Renal cortex interstitium (tissue), 11 donors: ENCODE results near the gene SLAMF8. TPM values are rescaled to one million over a fixed set of nuclear protein-coding genes. Genes with fewer than 3 reads are reported as not detected.

Experiments used
- DNase-seq, 11 donors: peaks; one replicate each; pipeline ENCODE4 v3.0.0-alpha.2; 2013; ENCODE audit warnings: low read depth in 9 of 11, low spot score in 4 of 11; ENCODE audit errors: extremely low read depth in 1 of 11
- polyA plus RNA-seq, 3 donors: library from polyadenylated mRNA; unstranded; fragments of 120-200 nt; gene quantifications; one replicate each; pipeline ENCODE4 v1.2.1, GENCODE V29; 2013; ENCODE audit not compliant: insufficient read length in 3 of 3

SLAMF8 gene
- polyA plus RNA-seq, 3 donors = 0.65 to 0.96 (median 0.91) TPM

DNA sequence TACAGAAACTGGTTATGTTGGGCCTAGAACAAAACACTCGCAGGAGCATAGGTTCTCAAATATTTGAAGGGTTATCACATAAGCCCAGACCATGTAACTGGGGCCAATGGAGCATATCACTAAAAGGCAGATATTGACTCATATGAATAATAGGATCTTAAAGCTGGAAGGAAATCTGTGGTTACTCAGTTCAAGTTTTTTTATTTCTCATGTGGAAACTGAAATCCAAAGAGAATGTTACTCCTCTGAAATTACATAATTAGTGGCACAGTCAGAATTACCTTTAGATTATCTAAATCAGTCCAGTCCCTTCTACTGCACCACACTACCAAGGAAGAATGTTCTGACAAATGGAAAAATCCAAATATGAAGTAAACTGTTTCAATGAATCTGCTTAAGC lies 12.0 kb downstream of the SLAMF8 start:
- no peak for DNase-seq

DNA sequence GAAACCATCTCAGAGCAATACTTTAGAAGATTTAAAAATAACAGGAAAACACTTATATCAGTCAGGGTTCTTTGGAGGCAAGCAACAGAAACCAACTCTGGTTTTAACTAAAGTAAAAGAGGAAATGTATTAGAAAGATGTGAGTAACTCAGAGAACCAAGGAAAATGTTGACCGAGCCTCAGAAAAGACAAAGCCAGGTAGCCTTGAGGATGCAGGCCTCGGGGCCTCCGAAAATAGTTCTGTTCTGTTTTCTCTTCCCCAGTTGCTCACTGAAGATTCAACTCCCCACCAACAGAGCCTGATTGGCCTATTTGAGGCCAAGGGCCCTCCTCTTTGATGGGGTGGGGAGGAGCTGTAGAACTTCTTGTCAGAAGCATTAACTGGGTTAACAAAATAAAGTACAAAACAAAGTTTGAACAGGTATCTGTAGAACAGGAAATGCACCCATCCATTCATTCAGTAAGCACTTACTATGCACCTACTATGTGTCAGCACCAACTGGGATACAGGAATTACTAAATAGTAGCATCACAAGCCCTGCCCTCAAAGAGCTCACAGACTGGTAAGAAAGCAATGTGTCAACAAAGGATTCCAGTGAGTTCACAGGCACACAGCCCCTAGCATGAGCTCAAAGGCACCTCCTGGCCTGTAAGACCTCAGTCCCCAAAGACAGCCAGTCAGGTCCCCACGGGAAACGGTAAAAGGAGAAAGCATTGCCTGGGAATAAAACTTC lies 12.6 kb downstream of the SLAMF8 start:
- no peak for DNase-seq

DNA sequence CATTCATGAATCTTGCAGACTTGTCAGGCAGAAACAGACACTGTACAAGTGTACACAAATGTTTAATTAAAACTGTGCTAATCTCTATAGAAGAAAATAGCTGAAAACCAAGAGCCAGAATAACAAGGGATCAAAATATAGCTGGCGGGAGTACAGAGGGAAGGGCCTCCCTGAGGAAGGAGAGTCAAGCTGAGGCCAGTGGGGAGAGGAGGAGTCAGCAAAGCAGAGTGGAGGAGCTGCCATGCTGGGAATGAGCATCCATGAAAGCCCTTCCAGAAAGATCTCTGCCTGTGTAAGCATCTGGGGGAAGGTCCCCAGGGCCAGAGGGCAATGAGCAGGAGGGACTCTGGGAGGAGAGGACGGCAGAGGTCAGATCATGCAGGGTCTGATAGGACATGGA lies 15.1 kb downstream of the SLAMF8 start:
- DNase-seq = peak in 1 of 11 donors; percentile 25

DNA sequence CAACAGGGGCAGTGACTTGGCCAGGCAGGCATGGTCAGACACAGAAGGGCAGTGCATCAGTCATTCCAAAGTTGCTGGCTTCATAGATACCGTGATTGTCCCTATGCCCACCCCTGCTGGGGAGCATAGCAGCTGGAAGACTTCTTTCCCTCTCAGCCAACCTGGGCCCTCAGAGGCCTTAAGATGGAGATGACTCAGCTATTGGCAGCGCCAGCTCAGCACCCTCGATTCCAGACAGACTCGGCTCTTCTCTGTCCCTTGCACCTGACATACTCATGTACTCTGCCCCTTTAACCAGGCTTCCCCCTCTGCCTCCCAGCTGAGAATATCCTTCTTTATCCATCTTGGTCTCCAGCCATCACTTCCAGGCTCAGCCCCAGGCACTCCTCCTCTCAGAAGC lies 16.8 kb downstream of the SLAMF8 start:
- DNase-seq = no peak

DNA sequence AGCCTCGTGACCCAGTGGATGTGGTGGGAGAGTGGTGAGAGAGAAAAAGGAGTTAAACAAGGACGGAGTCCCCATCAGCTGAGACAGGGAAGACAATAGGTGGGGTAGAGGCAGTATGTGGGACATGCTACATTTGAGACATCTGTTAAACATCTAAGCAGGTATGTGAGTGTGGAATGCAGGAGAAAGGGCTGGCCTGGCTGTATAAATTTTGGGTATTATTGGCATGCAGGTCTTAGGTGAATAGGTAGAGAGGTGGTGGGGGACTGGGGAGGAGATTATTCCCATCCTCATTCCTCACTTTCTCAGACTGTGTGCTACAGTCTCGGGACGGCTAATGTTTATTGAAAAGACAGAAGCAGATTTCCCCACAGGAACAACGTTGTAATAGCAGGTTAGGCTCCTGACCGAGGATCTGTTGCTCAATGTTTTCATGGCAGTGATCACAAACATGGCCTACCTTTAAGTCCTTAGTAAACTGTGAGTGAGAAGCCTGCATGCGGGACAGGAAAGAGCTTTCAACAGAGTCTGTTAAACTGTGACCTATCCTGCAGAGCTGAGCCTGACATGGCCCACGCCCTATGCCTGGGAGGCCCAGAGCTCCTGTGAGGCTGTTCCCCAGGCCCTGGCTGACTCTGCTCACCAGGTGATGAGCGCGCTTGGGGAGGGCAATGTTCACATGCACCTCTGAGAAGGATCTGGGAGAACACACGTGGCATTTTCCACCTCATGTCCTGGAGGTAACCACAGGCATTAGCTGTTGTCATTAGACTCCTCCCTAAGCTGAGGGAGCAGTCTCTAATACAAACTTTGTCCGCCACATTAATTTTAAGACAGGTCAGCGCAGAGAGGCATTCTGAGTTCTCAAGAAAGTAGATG lies 19.3 kb downstream of the SLAMF8 start:
- DNase-seq = peak in 1 of 11 donors; percentile 22

DNA sequence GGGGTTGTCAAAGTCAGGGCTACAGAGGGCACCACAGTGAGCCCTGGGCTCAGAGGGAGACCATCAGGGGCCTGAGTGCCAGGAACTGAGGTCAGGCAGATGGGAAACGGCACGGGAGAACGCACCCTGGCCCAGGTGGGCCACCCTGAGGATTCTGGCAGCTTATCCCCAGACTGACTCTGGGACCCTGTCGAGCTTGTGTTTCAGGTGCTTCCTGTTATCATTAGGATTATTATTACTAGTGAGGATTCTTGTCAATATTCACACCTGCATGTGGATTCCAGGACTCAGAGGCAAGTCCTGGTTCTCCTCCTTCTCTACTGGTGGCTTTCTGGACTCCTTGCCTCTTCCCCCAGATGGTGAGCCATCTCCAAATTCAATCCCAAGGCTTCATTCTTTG lies 20.6 kb downstream of the SLAMF8 start:
- DNase-seq = no peak

DNA sequence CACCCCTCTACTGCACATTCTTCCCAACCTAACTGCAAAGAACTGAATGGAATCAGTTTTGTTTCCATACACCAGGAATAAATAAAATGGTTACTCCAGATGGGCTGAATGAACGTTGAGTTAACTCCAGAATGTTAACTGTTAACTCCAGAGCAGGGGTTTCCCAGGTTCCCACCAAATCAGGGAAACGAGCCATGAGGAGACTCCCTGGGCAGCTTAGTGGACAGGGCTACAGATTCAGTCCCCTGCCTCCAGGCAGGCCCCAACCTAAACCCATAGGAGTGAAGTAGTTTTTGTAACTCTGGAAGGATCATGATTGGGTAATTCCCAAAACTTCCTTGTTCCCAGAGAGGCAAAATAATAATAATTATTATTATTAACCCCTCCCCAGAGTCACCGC lies 21.7 kb downstream of the SLAMF8 start:
- DNase-seq = no peak

DNA sequence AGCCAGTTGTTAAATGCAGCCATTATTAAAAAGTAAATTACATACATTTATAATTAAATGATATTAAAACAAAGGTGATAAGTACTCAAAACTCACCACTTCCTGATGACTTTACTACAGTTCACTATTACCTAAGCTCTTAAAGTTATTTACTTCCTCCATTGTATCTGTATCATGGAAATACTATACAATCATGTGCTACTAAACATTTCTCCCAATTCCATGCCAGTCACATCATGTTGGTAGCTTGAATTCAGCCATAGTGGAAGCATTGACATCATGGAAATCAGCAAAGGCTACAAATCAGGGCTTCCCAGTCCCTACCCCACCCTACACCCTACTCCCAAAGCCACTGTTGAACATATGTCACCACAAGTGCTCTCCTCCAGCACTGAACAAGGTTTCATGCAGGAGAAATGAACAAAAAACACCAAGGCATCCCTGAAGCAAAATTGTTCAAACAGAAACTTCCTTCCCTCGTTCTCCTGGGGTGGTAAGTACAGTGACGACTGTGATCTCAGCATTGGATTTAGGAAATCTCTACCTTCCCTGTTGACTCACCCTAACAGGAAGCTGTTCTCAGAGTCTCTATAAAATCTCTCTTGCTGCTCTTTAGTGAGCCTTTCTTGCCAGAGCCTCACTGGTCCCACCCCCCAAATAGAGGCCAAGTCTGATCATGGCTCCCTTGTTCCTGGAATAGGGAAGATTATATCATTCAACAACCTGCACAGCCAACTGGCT lies 23.1 kb downstream of the SLAMF8 start:
- no peak for DNase-seq

DNA sequence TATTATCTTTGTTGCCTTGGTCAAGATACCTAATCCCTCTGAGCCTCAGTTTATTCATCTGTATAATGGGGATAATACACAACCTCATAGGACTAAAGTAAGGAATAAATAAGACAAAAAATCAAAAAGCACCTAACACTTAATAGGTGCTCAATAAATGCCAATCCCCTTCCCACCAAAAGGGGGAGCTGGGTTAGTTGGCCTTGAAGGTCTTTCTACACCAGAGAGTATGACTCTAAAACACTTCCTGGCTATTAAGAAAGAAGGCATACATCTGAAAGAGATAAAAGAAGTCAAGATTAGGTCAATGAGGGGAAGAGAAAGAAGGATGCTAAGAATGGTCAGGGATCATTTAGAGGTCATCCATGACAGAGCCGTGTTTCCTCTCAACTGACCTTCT lies 24.7 kb downstream of the SLAMF8 start:
- no peak for DNase-seq

DNA sequence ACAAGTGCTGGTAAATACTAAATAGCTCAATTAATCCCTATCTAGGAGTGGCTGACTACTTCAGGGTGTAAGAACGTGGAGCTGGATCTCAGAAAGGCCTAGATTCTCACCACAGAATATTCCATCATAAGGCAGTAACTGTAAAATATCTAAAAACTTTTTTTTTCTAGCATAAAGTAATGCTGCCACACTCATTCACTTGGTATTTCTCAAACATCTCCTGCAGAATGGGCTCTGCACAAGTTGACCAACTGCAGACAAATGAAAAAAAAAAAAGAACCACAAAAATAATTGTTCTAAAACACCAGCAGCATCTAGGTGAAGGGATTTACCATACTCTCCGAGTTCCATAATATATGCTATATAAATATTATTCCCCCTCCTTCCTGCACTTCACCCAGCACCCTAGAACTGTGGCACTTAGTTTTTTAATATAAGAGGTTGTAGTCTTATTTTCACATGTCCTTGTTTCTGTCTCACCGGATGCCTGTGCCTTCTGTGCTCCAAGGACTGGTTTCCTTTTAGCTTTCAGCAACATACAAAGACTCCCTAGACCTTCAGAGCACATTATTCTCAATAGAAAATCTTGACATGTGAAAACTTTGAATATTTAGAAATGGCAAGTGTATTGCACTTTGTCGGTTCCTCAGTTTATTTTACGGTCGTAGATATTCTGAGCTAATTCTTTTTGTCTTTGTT lies 26.9 kb downstream of the SLAMF8 start:
- DNase-seq = no peak

DNA sequence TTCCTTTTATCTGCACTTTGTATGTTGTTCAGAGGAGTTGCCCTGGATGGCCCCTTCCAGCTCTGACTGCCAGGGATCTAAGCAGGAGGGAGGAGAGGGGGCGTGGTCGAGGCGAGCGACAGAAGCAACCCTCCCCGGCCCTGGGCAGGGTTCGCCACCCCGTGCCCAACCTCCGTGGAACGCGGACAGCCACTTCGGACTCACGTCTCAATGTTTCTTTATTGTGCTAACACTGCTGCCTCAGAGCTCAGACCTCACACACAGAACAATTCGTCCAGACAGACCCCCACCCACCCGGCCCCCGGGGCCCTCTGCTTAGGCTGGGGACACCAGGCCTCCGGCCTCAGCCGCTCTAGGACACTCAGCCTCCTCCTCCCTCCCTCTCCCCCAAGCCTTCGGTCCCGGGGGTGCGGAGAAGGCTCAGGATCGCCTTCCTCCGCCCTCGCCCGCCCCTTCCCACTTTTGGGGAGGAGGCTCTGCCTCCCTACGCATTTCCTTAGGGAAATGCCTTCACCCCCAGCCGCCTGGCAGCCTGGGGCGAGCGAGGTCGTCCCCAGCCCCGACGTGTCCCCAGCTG lies 27.5 kb downstream of the SLAMF8 start:
- DNase-seq = peak in 6 of 11 donors; percentile 36 to 57 (median 49)

DNA sequence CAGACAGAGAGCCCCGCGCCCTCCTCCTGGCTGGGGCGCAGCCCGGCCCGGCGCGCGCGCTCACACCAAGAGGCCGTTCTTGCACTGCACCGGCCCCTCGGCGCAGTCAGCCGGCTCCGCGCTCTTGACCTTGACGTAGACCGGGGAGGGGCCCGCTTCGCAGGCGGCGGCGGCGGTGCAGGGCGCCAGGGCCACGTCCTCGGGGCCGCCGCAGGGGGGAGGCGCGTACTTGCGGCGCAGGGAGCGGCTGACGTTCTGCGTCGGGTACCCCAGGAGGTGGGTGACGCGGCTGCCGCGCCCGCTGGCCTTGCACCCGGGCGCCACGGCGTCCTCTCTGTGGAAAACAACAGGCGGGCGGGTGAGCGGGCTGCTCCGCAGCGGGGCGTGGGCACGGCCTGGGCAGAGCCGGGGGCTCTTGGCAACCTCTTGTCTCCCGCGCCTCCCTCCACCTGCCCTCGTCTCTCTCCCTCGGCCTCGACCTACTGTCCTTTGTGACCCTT lies 28.1 kb downstream of the SLAMF8 start:
- DNase-seq = peak in 9 of 11 donors; percentile 50 to 79 (median 72)

DNA sequence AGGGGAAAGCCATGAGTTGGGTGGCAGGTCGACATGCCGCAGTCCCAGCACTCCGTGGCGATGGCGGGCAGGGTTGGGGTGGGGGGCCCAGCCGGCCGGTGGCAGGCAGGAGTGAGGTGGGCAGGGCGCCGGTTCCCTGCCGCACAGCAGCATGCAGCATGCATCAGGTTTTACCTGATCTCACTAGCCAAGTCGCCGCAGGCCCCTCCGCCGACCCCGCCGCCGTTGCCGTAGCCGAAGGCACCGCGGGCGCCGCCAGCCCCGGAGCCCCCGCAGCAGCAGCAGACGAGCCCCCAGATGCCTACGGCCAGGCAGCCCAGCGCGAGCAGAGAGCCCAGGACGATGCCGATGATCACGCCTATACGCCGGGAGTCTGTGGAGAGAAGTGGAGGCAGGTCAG lies 29.0 kb downstream of the SLAMF8 start:
- DNase-seq = no peak

DNA sequence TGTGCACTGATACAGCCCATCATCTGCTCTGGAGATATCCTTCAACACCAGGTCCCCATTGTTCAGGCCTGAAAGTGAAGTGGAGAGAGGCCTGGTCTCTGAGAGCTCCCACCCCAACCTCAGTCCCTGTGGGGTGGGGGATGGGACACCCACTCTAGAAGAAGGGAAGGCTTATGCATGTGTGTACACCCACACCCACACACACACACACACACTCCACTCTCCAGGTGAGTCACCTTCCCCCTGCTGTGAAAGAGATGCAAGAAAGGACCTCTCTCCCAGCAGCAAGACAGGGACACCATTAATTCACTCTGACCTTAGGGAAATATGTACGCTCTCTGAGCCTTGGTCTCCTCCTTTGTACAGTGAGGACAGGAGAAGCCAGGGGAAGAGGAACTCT lies 29.9 kb downstream of the SLAMF8 start:
- DNase-seq = no peak

DNA sequence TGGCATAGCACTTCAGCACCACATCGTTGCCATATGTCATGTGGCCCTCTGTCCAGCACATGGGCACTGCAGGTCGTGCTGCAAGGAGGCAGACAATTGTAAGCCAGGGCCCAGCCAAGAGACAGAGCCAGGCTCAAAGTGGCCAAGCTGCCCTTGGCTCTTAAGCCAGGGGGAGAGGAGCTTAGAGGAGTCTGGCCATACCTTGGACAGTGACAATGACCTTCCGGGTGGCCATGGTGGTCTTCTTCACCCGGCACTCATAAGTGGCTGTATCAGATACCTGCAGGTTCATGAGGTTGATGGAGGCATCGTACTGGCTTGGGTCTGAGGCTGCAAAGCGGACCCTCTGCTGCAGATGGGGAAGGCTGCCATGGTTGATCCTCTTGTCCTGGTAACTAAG lies 31.2 kb downstream of the SLAMF8 start:
- no peak for DNase-seq

DNA sequence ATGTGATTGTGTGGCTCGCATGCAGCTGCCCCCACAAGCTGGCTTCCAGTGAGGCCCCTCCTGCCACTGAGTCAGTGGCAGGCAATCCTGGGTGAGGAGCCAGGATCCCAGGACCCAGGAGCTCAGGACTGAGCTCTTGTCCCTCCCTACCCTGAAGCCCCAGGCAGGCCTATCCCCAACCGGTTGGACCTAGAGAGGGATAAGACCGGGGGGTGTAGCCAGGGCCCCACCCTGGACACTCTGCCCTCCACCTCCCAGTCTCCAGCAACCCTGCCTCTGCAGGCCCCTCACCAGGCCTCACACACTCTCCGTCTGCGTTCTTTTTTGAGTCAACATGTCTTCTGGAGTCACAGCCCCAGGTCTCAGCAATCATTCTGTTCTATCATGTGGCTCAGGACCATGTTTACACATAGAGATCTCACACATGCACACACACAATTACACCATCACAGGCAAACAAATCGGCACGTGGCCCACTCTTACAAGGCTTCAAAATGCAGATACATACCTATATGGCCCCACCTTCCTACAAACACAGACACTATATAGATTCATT lies 33.2 kb downstream of the SLAMF8 start:
- DNase-seq = no peak

DNA sequence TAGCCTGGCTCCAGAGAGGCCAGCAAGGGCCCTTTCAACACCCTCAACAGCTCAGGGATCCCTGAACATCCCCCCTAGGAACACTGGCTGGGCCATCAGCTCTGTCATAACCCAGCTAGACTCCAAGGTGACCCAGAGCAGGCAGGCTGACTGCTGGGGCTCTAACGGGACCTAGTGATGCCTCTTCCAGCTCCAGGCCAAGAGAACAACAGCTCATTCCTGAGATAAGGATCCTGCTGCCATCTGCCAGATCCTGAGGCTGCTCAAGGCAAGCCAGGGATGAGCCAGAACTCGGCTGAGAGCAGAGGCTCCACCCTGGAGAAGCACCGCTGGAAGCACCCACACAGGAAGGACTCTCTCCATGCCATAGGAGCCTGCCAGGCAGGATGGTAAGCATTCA lies 33.8 kb downstream of the SLAMF8 start:
- no peak for DNase-seq

DNA sequence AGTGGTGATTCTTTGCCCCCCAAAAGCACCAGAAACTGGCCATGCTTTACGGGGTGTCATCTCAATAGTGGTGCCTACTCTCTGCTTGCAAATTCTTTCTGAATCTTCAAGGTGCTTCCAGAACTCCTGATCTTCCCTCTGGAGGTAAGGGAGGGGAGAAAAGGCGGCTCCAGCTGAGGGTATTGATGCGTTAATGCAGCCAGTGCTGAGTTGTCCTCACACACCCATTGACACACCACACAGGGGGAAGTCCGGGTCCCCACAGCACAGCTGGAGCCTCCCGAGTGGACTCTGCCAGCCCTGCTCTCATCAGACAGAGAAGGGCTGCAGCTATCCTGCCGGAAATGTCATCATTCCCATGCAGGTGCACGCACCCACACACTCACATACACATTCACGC lies 34.5 kb downstream of the SLAMF8 start:
- no peak for DNase-seq
